ENCODE measurements around the gene FCHSD2. TPM values are rescaled to one million over a fixed set of nuclear protein-coding genes. Genes with fewer than 3 reads are reported as not detected.

The FCHSD2 gene
- total RNA-seq, 4 donors from 2014 or later: 6.7 to 95.7 (median 10.2) TPM

GRCh38 chr11:72955466-72955865, 186.7 kb downstream of the FCHSD2 start:
- TF ChIP-seq POLR2A (IDR thresholded peaks at IDR 0.05): no peak
- TF ChIP-seq CTCF (IDR thresholded peaks at IDR 0.05): no peak

DNA sequence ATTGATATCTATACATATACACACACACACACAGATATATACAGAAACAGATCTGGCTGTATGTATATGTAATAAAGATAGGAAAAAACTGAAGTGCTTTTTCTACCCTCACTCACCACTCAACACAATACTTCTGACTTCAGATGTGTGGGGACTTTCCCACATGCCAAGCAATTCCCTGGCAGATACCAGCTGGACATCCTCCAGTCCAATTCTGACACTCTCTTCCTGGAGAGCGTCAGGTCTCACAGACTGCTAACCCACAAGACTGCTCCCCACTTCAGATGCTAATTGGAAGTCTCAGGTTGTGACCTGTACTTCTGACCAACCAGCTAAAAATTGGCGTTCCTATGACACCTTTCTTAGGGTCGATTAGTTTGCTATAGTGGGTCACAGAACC, 187.3 kb downstream of the FCHSD2 start:
- TF ChIP-seq POLR2A (IDR thresholded peaks at IDR 0.05): no peak
- no peak for TF ChIP-seq CTCF (IDR thresholded peaks at IDR 0.05)
- no peak for DNase-seq
- Histone ChIP-seq H3K36me3 (no peaks in the 10 kb centered on the region), H3K27ac (no peak overlapping the region), H3K9me3 (no peaks in the 10 kb centered on the region), H3K4me3 (no peak overlapping the region), H3K27me3 (no peaks in the 10 kb centered on the region), H3K4me1 (peaks cover 0 to 3% (median 0%) of the 10 kb centered on the region in 4 donors)

More at GRCh38 chr11:72955466-72955865, 186.7 kb downstream of the FCHSD2 start:
- Histone ChIP-seq H3K4me3 (no peak overlapping the region), H3K36me3 (no peaks in the 10 kb centered on the region), H3K27ac (no peak overlapping the region), H3K4me1 (peaks cover 0 to 3% (median 0%) of the 10 kb centered on the region in 4 donors), H3K27me3 (no peaks in the 10 kb centered on the region), H3K9me3 (no peaks in the 10 kb centered on the region)
- no peak for DNase-seq

DNA sequence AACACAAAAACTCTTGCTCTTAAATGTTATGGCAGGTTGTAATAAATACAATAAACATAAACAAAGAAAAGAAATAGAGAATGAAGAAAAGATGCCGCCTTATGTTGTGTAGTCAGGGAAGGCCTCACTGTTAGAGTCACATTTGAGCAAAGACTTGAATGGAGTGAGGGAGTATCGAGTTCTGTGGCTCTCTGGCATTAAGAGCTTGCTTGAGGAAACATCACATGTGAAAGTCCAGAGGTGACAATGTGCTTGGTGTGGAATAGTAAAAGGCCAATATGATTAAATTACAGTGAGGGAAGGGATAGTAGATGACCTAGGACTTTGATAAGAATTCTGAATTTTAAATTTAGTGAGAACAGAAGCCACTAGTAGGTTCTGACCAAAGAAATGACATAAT, 188.5 kb downstream of the FCHSD2 start:
- Histone ChIP-seq H3K36me3 (no peaks in the 10 kb centered on the region), H3K27me3 (no peaks in the 10 kb centered on the region), H3K4me1 (peaks cover 0 to 3% (median 0%) of the 10 kb centered on the region in 4 donors), H3K27ac (no peak overlapping the region), H3K4me3 (no peak overlapping the region), H3K9me3 (no peaks in the 10 kb centered on the region)
- no peak for TF ChIP-seq CTCF (IDR thresholded peaks at IDR 0.05)
- TF ChIP-seq POLR2A (IDR thresholded peaks at IDR 0.05): no peak
- DNase-seq: no peak

- no peak overlapping the region for H3K4me3 ChIP-seq
- no peaks in the 10 kb centered on the region for H3K9me3 ChIP-seq
- DNase-seq: no peak
- TF ChIP-seq POLR2A (IDR thresholded peaks at IDR 0.05) (no peak), CTCF (IDR thresholded peaks at IDR 0.05) (no peak)
- no peak overlapping the region for H3K27ac ChIP-seq
- peaks cover 0 to 3% (median 0%) of the 10 kb centered on the region in 4 donors for H3K4me1 ChIP-seq
- H3K36me3 ChIP-seq: no peaks in the 10 kb centered on the region
- no peaks in the 10 kb centered on the region for H3K27me3 ChIP-seq
Measured at GRCh38 chr11:72951888-72952287, 190.2 kb downstream of the FCHSD2 start.

DNA sequence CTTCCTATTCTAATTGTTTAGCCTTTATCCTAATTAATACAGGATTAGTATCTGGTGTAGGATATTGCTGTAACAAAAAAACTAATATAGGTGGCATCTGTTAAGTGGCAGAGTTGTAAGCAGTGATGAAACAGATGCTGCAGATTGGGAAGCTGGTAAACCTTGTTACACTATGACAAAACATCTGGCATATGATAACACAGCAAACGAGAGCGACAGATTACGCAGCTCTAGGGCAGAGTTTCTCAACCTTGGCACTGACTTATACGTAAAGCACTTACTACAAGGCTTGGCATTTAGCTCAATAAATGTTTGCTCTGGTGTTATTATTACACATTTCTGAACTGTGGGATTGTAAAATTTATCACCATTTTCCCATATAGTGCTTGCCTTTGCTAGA, 190.9 kb downstream of the FCHSD2 start:
- Histone ChIP-seq H3K4me1 (peaks cover 0 to 3% (median 0%) of the 10 kb centered on the region in 4 donors), H3K27me3 (no peaks in the 10 kb centered on the region), H3K9me3 (no peaks in the 10 kb centered on the region), H3K4me3 (no peak overlapping the region), H3K36me3 (no peaks in the 10 kb centered on the region), H3K27ac (no peak overlapping the region)
- TF ChIP-seq CTCF (IDR thresholded peaks at IDR 0.05) (no peak), POLR2A (IDR thresholded peaks at IDR 0.05) (no peak)
- DNase-seq: no peak

- no peak for DNase-seq
- Histone ChIP-seq H3K9me3 (no peaks in the 10 kb centered on the region), H3K27ac (no peak overlapping the region), H3K36me3 (no peaks in the 10 kb centered on the region), H3K4me3 (no peak overlapping the region), H3K27me3 (no peaks in the 10 kb centered on the region), H3K4me1 (peaks cover 0 to 3% (median 0%) of the 10 kb centered on the region in 4 donors)
- TF ChIP-seq CTCF (IDR thresholded peaks at IDR 0.05): no peak
- TF ChIP-seq POLR2A (IDR thresholded peaks at IDR 0.05): no peak
Measured at GRCh38 chr11:72950685-72951084, 191.4 kb downstream of the FCHSD2 start.
